A549 treated with ZK216348 at 1 μM for 4 hours (cell line): ENCODE measurements around the gene BCAS3. TPM values are rescaled to one million over a fixed set of nuclear protein-coding genes. Genes with fewer than 3 reads are reported as not detected.

ENCODE experiments used
- total RNA-seq: library from RNA; stranded (reverse); fragments of 200-300 nt; extraction: Qiagen RNA extraction; gene quantifications from 5 replicates; pipeline ENCODE4 v1.2.3, GENCODE V29; 2022; ENCODE audit warnings: low read depth

Gene BCAS3
- 7.1 to 11.5 TPM (median 8.9 TPM) in 5 replicates for total RNA-seq

GRCh38 chr17:60677308-60678117, at the start of gene BCAS3:
BCAS3 (plus strand) TSS chr17:60677851.

GRCh38 chr17:61399131-61400065, 721.7 kb downstream of the BCAS3 start, which contains the start of gene TBX2:
TBX2 (plus strand) TSS chr17:61399843; CDS start chr17:61400177, 334 bp downstream.

Other genes with a start within 250 kb of the BCAS3 start
- 9.6 to 23.9 TPM (median 17.9 TPM) in 5 replicates for gene APPBP2, start 151.6 kb upstream of the BCAS3 start, total RNA-seq
- 15.5 to 21.5 TPM (median 16.9 TPM) in 5 replicates for gene PPM1D, start 77.7 kb upstream of the BCAS3 start, total RNA-seq